Thoracic aorta (tissue), 2 donors: ENCODE data around the gene COX7B. TPM values are rescaled to one million over a fixed set of nuclear protein-coding genes. Genes with fewer than 3 reads are reported as not detected.
A peak's percentile ranks its signal among the peaks of the same experiment; 100 is the strongest.

Source experiments
- ATAC-seq: fragments of 150-250 bp; one replicate; pipeline ENCODE4 v1.8.0; 2017; ENCODE audit warnings: low read depth; ENCODE audit not compliant: insufficient number of reproducible peaks, low FRiP score
- DNase-seq: peaks from one replicate; pipeline ENCODE4 v3.0.0-alpha.2; 2020; ENCODE audit warnings: low spot score
- H3K27ac ChIP-seq, 2 donors: fragments of 200-600 bp; sonication (generic); 1 replicate in 1 of 2; 2 replicates in 1 of 2; pipeline ENCODE4 v1.5.1; 2016; ENCODE audit warnings: mild to moderate bottlenecking in 2 of 2, moderate library complexity in 2 of 2
- H3K27me3 ChIP-seq: fragments of 200-600 bp; sonication (generic); replicated peaks from 2 replicates; pipeline ENCODE4 v1.6.0; 2016; ENCODE audit warnings: mild to moderate bottlenecking; ENCODE audit not compliant: insufficient read depth
- H3K36me3 ChIP-seq: fragments of 200-600 bp; sonication (generic); one replicate; pipeline ENCODE4 v1.5.1; 2016
- H3K4me1 ChIP-seq, 2 donors: fragments of 200-600 bp; sonication (generic); 1 replicate in 1 of 2; 2 replicates in 1 of 2; pipeline versions ENCODE4 v1.5.1 to v1.6.0; 2016; ENCODE audit warnings: low read depth in 2 of 2, mild to moderate bottlenecking in 1 of 2; ENCODE audit not compliant: control insufficient read depth in 1 of 2
- H3K4me3 ChIP-seq: fragments of 200-600 bp; sonication (generic); 2 replicates; pipeline ENCODE4 v1.5.1; 2016; ENCODE audit warnings: mild to moderate bottlenecking
- H3K9me3 ChIP-seq: fragments of 200-600 bp; sonication (generic); 2 replicates; pipeline ENCODE4 v1.5.1; 2016
- total RNA-seq, 2 donors: library from RNA; depleted of rRNA; stranded (reverse); fragments of >200 nt; gene quantifications; one replicate each; pipeline versions ENCODE4 v1.1.0 to v1.2.3, GENCODE V29; 2016
- TF ChIP-seq, protein P1 (sequence below): fragments of 200-600 bp; sonication (generic); IDR thresholded peaks from one replicate; pipeline ENCODE4 v1.5.1; 2019; ENCODE audit warnings: antibody characterized with exemption

COX7B gene
- total RNA-seq, 2 donors from 2014 or later, result 136 to 204 TPM

- Histone ChIP-seq H3K36me3 (no peaks in the 10 kb centered on the region), H3K27ac (peak within 1 kb of the TSS; percentile 92 to 95), H3K4me1 (peaks cover 4 to 22% of the 10 kb centered on the region in 2 donors), H3K4me3 (peak within 1 kb of the TSS; percentile 93), H3K27me3 (no peaks in the 10 kb centered on the region), H3K9me3 (no peaks in the 10 kb centered on the region)
- TF ChIP-seq, protein P1, sequence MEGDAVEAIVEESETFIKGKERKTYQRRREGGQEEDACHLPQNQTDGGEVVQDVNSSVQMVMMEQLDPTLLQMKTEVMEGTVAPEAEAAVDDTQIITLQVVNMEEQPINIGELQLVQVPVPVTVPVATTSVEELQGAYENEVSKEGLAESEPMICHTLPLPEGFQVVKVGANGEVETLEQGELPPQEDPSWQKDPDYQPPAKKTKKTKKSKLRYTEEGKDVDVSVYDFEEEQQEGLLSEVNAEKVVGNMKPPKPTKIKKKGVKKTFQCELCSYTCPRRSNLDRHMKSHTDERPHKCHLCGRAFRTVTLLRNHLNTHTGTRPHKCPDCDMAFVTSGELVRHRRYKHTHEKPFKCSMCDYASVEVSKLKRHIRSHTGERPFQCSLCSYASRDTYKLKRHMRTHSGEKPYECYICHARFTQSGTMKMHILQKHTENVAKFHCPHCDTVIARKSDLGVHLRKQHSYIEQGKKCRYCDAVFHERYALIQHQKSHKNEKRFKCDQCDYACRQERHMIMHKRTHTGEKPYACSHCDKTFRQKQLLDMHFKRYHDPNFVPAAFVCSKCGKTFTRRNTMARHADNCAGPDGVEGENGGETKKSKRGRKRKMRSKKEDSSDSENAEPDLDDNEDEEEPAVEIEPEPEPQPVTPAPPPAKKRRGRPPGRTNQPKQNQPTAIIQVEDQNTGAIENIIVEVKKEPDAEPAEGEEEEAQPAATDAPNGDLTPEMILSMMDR, result no peak
- ATAC-seq, result peak; percentile 85
- peak; percentile 75 for DNase-seq
Observed at GRCh38 chrX:77894921-77895886, 4.1 kb upstream of the COX7B start, which contains the start of gene MAGT1. TSS of gene MAGT1 (minus strand) at chrX:77895435. CDS start at chrX:77895410, 25 bp downstream.

DNA sequence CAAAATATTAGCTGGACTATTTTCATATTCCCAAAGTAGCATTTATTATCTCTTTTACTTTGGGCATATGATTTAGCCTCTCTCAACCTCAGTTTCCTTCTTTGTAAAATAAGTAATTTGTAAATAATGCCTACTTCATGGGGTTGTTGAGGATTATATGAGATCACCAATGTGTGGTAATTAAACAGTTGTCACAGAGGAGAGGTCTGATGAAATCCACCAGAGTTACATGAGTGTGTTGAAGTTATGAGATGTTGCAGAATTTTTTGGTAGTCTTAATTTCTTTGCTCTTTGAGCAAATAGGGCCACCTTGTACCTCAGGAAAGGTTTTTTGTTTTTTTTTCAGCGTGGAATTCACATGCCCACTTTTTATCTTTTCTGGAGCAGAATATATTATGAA lies 1.4 kb downstream of the COX7B start:
- H3K27ac ChIP-seq, result peak overlapping the region in 1 of 2 donors; percentile 83
- TF ChIP-seq, protein P1, result no peak
- no peaks in the 10 kb centered on the region for H3K27me3 ChIP-seq
- H3K36me3 ChIP-seq, result no peaks in the 10 kb centered on the region
- H3K4me3 ChIP-seq, result peak overlapping the region; percentile 81
- H3K4me1 ChIP-seq, result peaks cover 0 to 8% of the 10 kb centered on the region in 2 donors
- DNase-seq, result no peak
- H3K9me3 ChIP-seq, result no peaks in the 10 kb centered on the region
- ATAC-seq, result no peak

GRCh38 chrX:77901506-77901905 lies 2.2 kb downstream of the COX7B start:
- H3K9me3 ChIP-seq, result no peaks in the 10 kb centered on the region
- no peak overlapping the region for H3K27ac ChIP-seq
- no peaks in the 10 kb centered on the region for H3K27me3 ChIP-seq
- ATAC-seq (no peak), DNase-seq (no peak)
- H3K4me1 ChIP-seq, result peaks cover 0 to 8% of the 10 kb centered on the region in 2 donors
- TF ChIP-seq, protein P1, result no peak
- no peak overlapping the region for H3K4me3 ChIP-seq
- no peaks in the 10 kb centered on the region for H3K36me3 ChIP-seq

GRCh38 chrX:77910108-77910840 lies 11.0 kb downstream of the COX7B start, which contains the start of gene ATP7A:
TSS of gene ATP7A (plus strand) at chrX:77910693. CDS start at chrX:77971642, 60,949 bp downstream.
- Histone ChIP-seq H3K27ac (peak within 1 kb of the TSS; percentile 76 to 89), H3K36me3 (no peaks in the 10 kb centered on the region), H3K4me1 (peaks cover 5 to 8% of the 10 kb centered on the region in 2 donors), H3K9me3 (no peaks in the 10 kb centered on the region), H3K27me3 (no peaks in the 10 kb centered on the region), H3K4me3 (peak within 1 kb of the TSS; percentile 82)
- DNase-seq (peak; percentile 45), ATAC-seq (peak; percentile 98)
- TF ChIP-seq, protein P1, result peak; percentile 50
